ENCODE data around the gene ZNF280A.
"Not testable (repeated sequence)": the region's sequence is repeated elsewhere in the genome, so short reads cannot be mapped to it uniquely, and the experiment has no call there.

The ZNF280A gene

GRCh38 chr22:22538226-22538989, 18.3 kb upstream of the ZNF280A start:
- no peak for DNase-seq

DNA sequence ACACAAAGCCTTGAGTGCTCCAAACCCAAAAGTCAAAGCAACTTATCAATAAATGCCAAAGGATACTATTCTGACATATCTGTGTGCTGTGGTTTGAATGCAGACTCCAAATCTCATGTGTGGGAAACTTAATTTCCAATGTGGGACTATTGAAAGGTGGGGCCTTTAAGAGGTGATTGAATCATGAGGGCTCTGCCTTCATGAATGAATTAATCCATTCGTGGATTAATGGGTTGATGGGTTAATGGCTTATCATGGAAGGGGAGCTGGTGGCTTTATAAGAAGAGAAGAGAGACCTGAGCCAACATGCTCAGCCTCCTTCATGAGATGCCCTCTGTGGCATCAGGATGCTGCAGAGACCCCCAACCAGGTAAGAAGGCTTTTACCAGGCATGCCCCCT, 16.8 kb upstream of the ZNF280A start:
- DNase-seq, result no peak

DNA sequence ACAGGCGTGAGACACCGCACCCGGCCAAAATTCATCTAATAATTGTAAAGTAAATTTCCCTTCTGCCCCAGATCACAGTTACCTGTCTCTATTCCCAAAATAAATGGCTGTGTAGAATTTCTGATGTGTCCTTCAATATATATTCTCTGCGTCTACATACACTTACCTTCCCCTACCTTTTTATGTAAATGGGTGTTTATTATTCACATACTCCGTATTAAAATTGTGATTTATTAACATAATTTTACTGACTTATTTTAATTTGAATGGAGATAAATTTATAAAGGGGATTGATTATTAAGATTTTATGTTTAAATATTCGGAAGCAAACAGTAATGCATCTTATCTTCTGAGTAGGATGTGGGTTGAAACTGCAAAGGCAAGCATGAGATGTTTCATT, 16.4 kb upstream of the ZNF280A start:
- no peak for DNase-seq

DNA sequence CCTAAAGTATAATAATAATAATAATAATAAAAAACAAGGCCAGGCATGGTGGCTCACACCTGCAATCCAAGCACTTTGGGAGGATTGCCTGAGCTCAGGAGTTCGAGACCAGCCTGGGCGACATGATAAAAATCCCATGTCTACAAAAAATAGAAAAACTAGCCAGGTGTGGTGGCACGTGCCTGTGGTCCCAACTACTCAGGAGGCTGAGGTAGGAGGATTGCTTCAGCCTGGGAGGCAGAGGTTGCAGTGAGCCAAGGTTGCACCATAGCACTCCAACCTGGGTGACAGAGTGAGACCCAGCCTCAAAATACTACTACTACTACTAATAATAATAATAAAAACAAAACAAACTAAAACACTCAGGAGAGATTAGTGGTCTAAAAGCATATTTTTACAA, 15.6 kb upstream of the ZNF280A start:
- DNase-seq, result no peak

DNA sequence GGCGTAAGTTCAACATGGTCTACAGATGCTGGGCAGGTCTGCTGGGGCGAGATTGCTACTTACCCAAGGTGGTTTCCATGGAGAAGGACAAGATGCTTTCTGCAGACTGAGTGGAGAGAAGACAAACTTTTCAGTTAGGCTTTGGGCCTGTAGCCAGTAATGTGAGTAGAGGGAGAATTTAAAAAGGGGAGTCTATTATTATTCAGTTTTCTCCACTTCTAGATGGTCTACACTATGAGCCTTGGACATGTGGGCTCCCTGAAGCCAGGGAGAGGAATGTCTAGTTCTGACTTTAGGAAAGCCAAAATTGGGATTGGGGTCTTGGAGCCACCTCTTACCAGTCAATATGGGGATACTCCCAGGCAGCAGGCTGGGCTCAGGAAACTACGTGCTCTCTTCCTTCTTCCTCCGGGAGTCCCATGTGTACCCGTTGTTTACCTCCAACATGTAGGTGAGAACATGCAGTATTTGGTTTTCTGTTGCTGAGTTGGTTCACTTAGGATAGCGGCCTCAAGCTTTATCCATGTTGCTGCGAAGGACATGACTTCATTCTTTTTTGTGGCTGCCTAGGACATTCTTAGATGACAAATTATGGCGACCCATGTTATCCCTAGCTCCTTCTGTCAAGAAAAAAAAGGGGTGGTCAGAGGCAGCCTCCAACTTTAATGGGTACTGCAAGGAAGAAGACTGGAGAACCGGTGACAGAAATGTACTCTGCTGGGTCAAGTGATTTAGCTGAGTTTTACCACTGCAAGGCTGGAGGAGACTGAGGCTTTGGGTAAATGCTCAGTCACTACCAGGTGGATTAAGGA, 14.7 kb upstream of the ZNF280A start:
- DNase-seq, result no peak

GRCh38 chr22:22533863-22534262, 13.8 kb upstream of the ZNF280A start:
- no peak for DNase-seq

- DNase-seq, result no peak
Measured at GRCh38 chr22:22533417-22533816, 13.3 kb upstream of the ZNF280A start.

DNA sequence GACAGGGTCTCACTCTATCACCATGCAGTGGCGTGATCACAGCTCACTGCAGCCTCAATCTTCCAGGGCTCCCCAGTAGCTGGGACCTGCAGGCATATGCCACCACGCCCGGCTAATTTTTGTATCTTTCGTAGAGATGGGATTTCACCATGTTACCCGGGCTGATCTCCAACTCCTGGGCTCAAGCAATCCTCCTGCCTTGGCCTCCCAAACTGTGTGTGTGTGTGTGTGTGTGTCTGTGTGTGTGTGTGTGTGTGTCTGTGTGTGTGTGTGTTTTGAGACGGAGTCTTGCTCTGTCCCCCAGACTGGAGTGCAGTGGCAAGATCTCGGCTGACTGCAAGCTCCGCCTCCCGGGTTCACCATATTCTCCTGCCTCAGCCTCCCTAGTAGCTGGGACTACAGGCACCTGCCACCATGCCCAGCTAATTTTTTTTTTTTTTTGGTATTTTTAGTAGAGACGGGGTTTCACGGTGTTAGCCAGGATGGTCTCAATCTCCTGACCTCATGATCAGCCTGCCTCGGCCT, 12.5 kb upstream of the ZNF280A start:
- not testable (repeated sequence) for DNase-seq

GRCh38 chr22:22531770-22532546, 11.9 kb upstream of the ZNF280A start:
- no peak for DNase-seq

GRCh38 chr22:22528780-22529179, 8.7 kb upstream of the ZNF280A start:
- no peak for DNase-seq

GRCh38 chr22:22527312-22527711, 7.2 kb upstream of the ZNF280A start:
- no peak for DNase-seq

GRCh38 chr22:22526125-22526912, 6.2 kb upstream of the ZNF280A start:
- no peak for DNase-seq

DNA sequence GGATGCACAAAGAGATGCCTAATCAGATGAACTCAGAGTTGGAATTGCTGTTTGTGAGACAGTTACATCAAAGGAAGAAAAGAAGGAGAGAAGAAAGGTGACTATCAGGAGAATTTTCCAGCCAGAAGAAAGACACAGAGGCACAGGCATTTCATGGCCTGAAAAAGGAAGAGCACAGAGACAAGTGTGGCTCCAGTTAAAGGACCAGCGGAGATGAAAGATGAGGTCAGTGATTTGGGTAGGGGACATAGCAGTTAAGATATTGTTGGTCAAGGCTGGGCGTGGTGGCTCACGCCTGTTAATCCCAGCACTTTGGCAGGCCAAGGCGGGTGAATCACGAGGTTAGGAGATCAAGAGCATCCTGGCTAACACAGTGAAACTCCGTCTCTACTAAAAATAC, 3.4 kb upstream of the ZNF280A start:
- no peak for DNase-seq

- no peak for DNase-seq
Measured at GRCh38 chr22:22521631-22522030, 1.6 kb upstream of the ZNF280A start.

- DNase-seq, result no peak
Measured at GRCh38 chr22:22520667-22521602, 865 bp upstream of the ZNF280A start.

DNA sequence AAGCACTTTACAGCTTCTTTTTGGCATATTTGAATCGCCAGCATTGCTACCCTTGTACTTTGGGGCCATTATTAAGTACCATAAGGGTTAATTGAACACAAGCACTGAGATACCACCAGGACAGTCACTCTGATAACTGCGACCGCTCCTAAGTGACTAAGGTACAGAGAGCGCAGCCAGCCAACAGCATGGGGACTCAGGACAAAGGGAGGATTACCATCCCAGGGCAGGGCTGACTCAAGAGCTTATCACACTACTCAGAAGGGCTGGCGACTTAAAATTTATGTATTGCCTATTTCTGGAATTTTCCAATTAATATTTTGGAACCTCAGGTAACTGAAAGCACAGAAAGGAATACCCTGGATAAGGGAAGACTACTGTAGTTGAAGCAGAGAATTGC, 479 bp downstream of the ZNF280A start:
- no peak for DNase-seq

DNA sequence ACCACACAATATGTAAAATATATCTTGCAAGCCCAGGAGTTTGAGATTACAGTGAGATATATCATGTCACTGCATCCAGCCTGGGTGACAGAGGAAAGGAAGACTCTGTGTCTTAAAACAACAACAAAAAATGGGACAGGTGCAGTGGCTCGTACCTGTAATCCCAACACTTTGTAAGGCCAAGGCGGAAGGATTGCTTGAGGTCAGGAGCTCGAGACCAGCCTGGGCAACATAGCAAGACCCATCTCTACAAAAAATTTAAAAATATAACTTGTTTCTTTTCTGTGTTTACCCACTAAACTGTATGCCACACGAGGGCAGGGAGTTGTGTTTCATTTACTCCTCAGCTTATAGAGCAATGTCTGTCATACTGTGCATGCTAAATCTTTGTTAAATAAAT, 3.1 kb downstream of the ZNF280A start:
- DNase-seq, result no peak

DNA sequence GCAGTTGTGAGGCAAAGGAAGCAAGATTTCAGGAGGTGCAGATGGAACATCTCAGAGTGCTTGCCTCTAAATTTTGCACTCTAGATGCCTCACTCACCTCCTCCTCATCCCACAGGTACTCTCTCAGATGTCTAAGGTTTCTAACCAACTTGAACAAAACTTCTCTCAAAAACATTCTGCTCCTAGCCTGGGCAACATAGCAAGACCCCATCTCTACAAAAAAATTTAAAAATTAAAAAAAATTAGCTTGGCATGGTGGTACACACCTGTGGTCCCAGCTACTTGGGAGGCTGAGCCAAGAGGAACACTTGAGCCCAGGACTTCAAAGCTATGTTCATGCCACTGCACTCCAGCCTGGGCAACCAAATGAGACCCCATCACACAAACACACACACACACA, 4.2 kb downstream of the ZNF280A start:
- no peak for DNase-seq

DNA sequence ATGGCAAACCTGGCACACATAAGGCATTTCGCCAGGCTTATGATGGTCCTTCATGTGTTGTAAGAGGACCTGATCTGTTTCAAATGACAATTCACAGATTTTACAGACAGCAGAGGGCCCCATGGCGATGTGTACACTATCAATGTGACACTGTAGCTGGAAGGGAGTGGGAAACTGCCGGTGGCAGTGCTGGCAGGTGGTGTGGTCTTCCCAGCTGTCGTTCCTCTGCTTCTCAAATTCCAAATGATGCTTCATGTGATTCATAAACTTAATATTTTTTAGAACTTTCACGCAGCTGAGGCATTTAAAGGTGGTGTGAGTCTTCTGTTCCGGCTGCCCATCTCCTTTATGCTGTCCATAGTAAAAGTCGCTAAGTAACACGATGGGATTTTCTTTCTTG, 5.6 kb downstream of the ZNF280A start:
- DNase-seq, result not testable (repeated sequence)

GRCh38 chr22:22513619-22514018, 6.5 kb downstream of the ZNF280A start:
- DNase-seq, result no peak

- no peak for DNase-seq
Measured at GRCh38 chr22:22512951-22513350, 7.1 kb downstream of the ZNF280A start.
